DOHH2 (cell line): Measurements from ENCODE around the gene FAM219A.
"Not testable (repeated sequence)": the region's sequence is repeated elsewhere in the genome, so short reads cannot be mapped to it uniquely, and the experiment has no call there.

ENCODE experiments used
- H3F3A ChIP-seq: fragments of 200-600 bp; sonication (generic), shearing (Covaris generic); 2 replicates; pipeline ENCODE4 v1.6.0; 2016; ENCODE audit warnings: antibody characterized with exemption, mild to moderate bottlenecking; ENCODE audit not compliant: control insufficient read depth, insufficient read depth
- H3K27ac ChIP-seq: fragments of 200-600 bp; sonication (generic); 2 replicates; pipeline ENCODE4 v1.5.1; 2014; ENCODE audit warnings: low read depth, mild to moderate bottlenecking, low read length, moderate library complexity
- H3K27me3 ChIP-seq: fragments of 200-600 bp; sonication (generic); 2 replicates; pipeline ENCODE4 v1.6.1; 2014; ENCODE audit warnings: mild to moderate bottlenecking, low read length, mixed read lengths; ENCODE audit not compliant: control insufficient read depth
- H3K36me3 ChIP-seq: fragments of 200-600 bp; sonication (generic); 2 replicates; pipeline ENCODE4 v1.6.1; 2014; ENCODE audit warnings: mild to moderate bottlenecking, low read length, moderate library complexity, mixed read lengths; ENCODE audit not compliant: control insufficient read depth
- H3K4me1 ChIP-seq: fragments of 200-600 bp; sonication (generic); 2 replicates; pipeline ENCODE4 v1.6.1; 2014; ENCODE audit warnings: mild to moderate bottlenecking, low read length, mixed read lengths; ENCODE audit not compliant: control insufficient read depth
- H3K4me2 ChIP-seq: fragments of 200-600 bp; sonication (generic); 2 replicates; pipeline ENCODE4 v1.6.0; 2014; ENCODE audit warnings: mild to moderate bottlenecking, low read length, moderate library complexity
- H3K4me3 ChIP-seq: fragments of 200-600 bp; sonication (generic); 2 replicates; pipeline ENCODE4 v1.5.1; 2014; ENCODE audit warnings: mild to moderate bottlenecking, low read length, mixed read lengths
- H3K79me2 ChIP-seq: fragments of 200-600 bp; sonication (generic); 2 replicates; pipeline ENCODE4 v1.6.1; 2014; ENCODE audit warnings: mild to moderate bottlenecking, low read length, mixed read lengths; ENCODE audit not compliant: control insufficient read depth
- H3K9me2 ChIP-seq: fragments of 200-600 bp; sonication (generic); replicated peaks from 2 replicates; pipeline ENCODE4 v1.6.1; 2014; ENCODE audit warnings: mild to moderate bottlenecking, low read length, mixed read lengths; ENCODE audit not compliant: control insufficient read depth
- H3K9me3 ChIP-seq: fragments of 200-600 bp; sonication (generic); 2 replicates; pipeline ENCODE4 v1.6.1; 2014; ENCODE audit warnings: antibody characterized with exemption, low read length, mixed read lengths; ENCODE audit not compliant: control insufficient read depth, insufficient read depth
- H4K20me1 ChIP-seq: fragments of 200-600 bp; sonication (generic); 2 replicates; pipeline ENCODE4 v1.6.0; 2014; ENCODE audit warnings: low read depth, mild to moderate bottlenecking, antibody characterized with exemption, low read length, moderate library complexity; ENCODE audit not compliant: control insufficient read depth, insufficient read depth
- EZH2phosphoT487 ChIP-seq: fragments of 200-600 bp; sonication (generic); IDR thresholded peaks from 2 replicates; pipeline ENCODE4 v1.6.1; 2017; ENCODE audit warnings: borderline replicate concordance, mild to moderate bottlenecking, antibody characterized with exemption, low read length, moderate library complexity, mixed read lengths
- TF ChIP-seq, protein P1 (sequence below): fragments of 200-600 bp; sonication (generic); IDR thresholded peaks from one replicate; pipeline ENCODE4 v1.5.1; 2014; ENCODE audit warnings: antibody characterized with exemption, mild to moderate bottlenecking, low read depth, low read length; ENCODE audit not compliant: poor library complexity, severe bottlenecking

Gene FAM219A

DNA sequence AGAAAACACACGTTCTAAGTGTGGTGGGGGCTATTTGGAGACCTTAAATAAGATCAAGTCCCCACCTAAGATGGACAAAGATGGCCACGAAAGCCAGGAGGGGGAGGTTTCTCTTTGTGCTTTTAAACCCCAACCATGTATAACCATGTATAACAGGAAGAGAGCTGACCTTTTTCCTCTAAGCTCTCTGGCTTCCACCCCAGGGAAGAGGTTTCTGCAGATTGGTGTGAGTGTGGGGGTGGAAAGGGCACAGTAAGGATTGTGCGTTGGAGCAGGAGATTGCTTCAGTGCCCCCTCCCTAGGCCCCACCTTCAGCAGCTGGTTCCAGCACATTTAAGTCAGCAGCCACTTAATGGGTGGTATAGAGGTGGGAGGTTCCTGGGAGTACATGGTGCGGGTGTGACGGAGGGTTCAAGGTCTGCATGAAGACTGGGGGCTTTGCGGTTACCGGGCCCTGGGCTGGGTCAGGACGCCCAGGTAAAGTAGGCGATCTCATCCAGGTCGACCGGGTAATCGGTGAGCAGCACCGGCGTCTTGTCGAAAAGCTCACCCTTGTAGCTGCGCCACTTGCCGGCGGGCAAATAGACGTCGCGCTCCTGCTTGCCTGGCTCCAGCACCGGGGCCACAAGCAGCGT, 87.9 kb downstream of the FAM219A start:
- Histone ChIP-seq H3K4me3 (no peak overlapping the region), H3K4me2 (no peak overlapping the region), H3K9me3 (no peaks in the 10 kb centered on the region; the same call in 1 of the 2 replicates), H3K9me2 (no peaks in the 10 kb centered on the region), H3K27ac (no peak overlapping the region), H3F3A (no peaks in the 10 kb centered on the region), H3K36me3 (no peaks in the 10 kb centered on the region), H3K27me3 (no peaks in the 10 kb centered on the region), H3K4me1 (peaks cover 4% of the 10 kb centered on the region), H4K20me1 (no peaks in the 10 kb centered on the region), H3K79me2 (no peaks in the 10 kb centered on the region)
- no peak for TF ChIP-seq EZH2phosphoT487
- TF ChIP-seq, protein P1, sequence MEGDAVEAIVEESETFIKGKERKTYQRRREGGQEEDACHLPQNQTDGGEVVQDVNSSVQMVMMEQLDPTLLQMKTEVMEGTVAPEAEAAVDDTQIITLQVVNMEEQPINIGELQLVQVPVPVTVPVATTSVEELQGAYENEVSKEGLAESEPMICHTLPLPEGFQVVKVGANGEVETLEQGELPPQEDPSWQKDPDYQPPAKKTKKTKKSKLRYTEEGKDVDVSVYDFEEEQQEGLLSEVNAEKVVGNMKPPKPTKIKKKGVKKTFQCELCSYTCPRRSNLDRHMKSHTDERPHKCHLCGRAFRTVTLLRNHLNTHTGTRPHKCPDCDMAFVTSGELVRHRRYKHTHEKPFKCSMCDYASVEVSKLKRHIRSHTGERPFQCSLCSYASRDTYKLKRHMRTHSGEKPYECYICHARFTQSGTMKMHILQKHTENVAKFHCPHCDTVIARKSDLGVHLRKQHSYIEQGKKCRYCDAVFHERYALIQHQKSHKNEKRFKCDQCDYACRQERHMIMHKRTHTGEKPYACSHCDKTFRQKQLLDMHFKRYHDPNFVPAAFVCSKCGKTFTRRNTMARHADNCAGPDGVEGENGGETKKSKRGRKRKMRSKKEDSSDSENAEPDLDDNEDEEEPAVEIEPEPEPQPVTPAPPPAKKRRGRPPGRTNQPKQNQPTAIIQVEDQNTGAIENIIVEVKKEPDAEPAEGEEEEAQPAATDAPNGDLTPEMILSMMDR = no peak

DNA sequence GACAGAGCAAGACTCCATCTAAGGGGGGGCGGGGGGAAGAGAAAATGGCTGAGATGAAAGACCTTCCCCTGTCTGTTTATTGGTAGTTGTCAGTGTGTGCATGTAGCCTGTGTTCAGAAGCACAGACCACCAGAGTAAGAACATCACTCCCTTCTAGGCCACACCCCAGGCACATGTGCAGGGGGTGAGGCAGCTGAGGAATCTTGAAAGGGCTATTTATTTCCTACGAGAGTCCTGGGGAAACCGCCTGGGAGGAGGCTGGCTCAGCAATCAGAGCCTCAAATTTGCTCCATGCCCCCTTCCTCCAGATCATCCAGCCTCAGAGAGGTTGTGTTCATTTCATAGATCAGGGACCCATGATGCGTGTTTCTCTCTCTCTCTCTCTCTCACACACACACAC, 88.7 kb downstream of the FAM219A start:
- no peaks in the 10 kb centered on the region for H3K9me2 ChIP-seq
- H3K4me2 ChIP-seq = no peak overlapping the region
- H3K79me2 ChIP-seq = no peaks in the 10 kb centered on the region
- no peaks in the 10 kb centered on the region for H3K4me1 ChIP-seq
- H3K36me3 ChIP-seq = no peaks in the 10 kb centered on the region
- no peak overlapping the region for H3K4me3 ChIP-seq
- H3K27ac ChIP-seq = no peak overlapping the region
- H3K27me3 ChIP-seq = no peaks in the 10 kb centered on the region
- H4K20me1 ChIP-seq = no peaks in the 10 kb centered on the region
- no peaks in the 10 kb centered on the region for H3F3A ChIP-seq
- no peaks in the 10 kb centered on the region; the same call in 1 of the 2 replicates for H3K9me3 ChIP-seq
- TF ChIP-seq, protein P1 = no peak
- no peak for TF ChIP-seq EZH2phosphoT487

DNA sequence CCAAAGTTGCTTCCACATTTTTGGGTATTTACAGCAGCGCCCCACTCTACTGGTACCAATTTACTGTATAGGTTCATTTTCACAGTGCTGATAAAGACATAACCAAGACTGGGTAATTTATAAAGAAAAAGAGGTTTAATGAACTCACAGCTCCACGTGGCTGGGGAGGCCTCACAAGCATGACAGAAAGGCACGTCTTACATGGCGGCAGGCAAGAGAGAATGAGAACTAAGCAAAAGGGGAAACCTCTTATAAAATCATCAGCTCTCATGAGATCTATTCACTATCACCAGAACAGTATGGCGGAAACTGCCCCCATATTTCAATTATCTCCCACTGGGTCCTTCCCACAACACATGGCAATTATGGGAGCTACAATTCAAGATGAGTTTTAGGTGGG, 89.6 kb downstream of the FAM219A start:
- not testable (repeated sequence) for H3K27me3 ChIP-seq, H3K9me3 ChIP-seq, H3K27ac ChIP-seq, H3F3A ChIP-seq, H3K79me2 ChIP-seq, H3K9me2 ChIP-seq, H3K4me1 ChIP-seq, H3K4me3 ChIP-seq, H3K4me2 ChIP-seq, H3K36me3 ChIP-seq, H4K20me1 ChIP-seq

DNA sequence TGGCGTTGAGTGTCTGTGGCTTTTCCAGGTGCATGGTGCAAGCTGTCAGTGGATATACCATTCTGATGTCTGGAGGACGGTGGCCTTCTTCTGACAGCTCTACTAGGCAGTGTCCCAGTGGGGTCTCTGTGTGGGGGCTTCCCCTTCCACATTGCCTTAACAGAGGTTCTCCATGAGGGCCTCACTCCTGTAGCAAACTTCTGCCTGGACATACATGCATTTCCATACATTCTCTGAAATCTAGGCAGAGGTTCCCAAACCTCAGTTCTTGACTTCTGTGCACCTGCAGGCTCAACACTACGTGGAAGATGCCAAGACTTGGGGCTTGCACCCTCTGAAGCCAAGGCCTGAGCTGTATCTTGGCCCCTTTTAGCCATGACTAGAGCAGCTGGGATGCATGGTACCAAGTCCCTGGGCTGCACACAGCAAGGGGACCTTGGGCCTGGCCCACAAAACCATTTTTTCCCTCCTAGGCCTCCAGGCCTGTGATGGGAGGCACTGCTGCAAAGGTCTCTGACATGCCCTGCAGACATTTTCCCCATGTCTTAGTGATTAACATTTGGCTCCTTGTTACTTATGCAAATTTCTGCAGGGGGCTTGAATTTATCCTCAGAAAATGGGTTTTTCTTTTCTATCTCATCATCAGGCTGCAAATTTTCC, 90.5 kb downstream of the FAM219A start:
- not testable (repeated sequence) for H3K9me3 ChIP-seq, H3F3A ChIP-seq, H3K9me2 ChIP-seq, H3K4me3 ChIP-seq, H3K36me3 ChIP-seq, H3K27ac ChIP-seq, H3K4me2 ChIP-seq, H3K79me2 ChIP-seq, H3K4me1 ChIP-seq, H4K20me1 ChIP-seq, H3K27me3 ChIP-seq
